IPS-18c (cell line): ENCODE data around the gene EMP2.
"Not testable (repeated sequence)": the region's sequence is repeated elsewhere in the genome, so short reads cannot be mapped to it uniquely, and the experiment has no call there.

Source experiments
- H3K4me3 ChIP-seq: 2 replicates; pipeline ENCODE4 v1.7.0; 2013; ENCODE audit warnings: low read depth, mild to moderate bottlenecking, low read length, moderate library complexity; ENCODE audit not compliant: insufficient read depth
- H3K9me3 ChIP-seq: one replicate; pipeline ENCODE4 v1.6.1; 2013; ENCODE audit warnings: mild to moderate bottlenecking, low read length, moderate library complexity; ENCODE audit not compliant: control insufficient read depth, insufficient read depth

EMP2 gene

GRCh38 chr16:10539236-10539635 is 41.2 kb downstream of the EMP2 start:
- no peak overlapping the region for H3K4me3 ChIP-seq
- no peaks in the 10 kb centered on the region for H3K9me3 ChIP-seq

GRCh38 chr16:10538583-10538982 is 41.8 kb downstream of the EMP2 start:
- no peak overlapping the region for H3K4me3 ChIP-seq
- no peaks in the 10 kb centered on the region for H3K9me3 ChIP-seq

GRCh38 chr16:10537946-10538345 is 42.5 kb downstream of the EMP2 start:
- no peak overlapping the region for H3K4me3 ChIP-seq
- no peaks in the 10 kb centered on the region for H3K9me3 ChIP-seq

GRCh38 chr16:10536814-10537389 is 43.5 kb downstream of the EMP2 start:
- H3K9me3 ChIP-seq, result no peaks in the 10 kb centered on the region
- H3K4me3 ChIP-seq, result no peak overlapping the region

GRCh38 chr16:10536328-10536727 is 44.1 kb downstream of the EMP2 start:
- H3K9me3 ChIP-seq, H3K4me3 ChIP-seq: not testable (repeated sequence)

- no peaks in the 10 kb centered on the region for H3K9me3 ChIP-seq
- no peak overlapping the region for H3K4me3 ChIP-seq
Measured at GRCh38 chr16:10535461-10535860, 44.9 kb downstream of the EMP2 start.

GRCh38 chr16:10534748-10535147 is 45.6 kb downstream of the EMP2 start:
- H3K9me3 ChIP-seq, result no peaks in the 10 kb centered on the region
- no peak overlapping the region for H3K4me3 ChIP-seq

- not testable (repeated sequence) for H3K9me3 ChIP-seq, H3K4me3 ChIP-seq
Measured at GRCh38 chr16:10533612-10534011, 46.8 kb downstream of the EMP2 start.

GRCh38 chr16:10531582-10531981 is 48.8 kb downstream of the EMP2 start:
- Histone ChIP-seq H3K4me3 (no peak overlapping the region), H3K9me3 (no peaks in the 10 kb centered on the region)

GRCh38 chr16:10530685-10531084 is 49.7 kb downstream of the EMP2 start:
- no peaks in the 10 kb centered on the region for H3K9me3 ChIP-seq

GRCh38 chr16:10529895-10530669 is 50.3 kb downstream of the EMP2 start:
- Histone ChIP-seq H3K9me3 (no peaks in the 10 kb centered on the region), H3K4me3 (no peak overlapping the region)

More at GRCh38 chr16:10530685-10531084, 49.7 kb downstream of the EMP2 start:
- H3K4me3 ChIP-seq, result no peak overlapping the region

- Histone ChIP-seq H3K9me3 (no peaks in the 10 kb centered on the region), H3K4me3 (no peak overlapping the region)
Measured at GRCh38 chr16:10528635-10529034, 51.8 kb downstream of the EMP2 start.

- H3K9me3 ChIP-seq, result no peaks in the 10 kb centered on the region
- H3K4me3 ChIP-seq, result no peak overlapping the region
Measured at GRCh38 chr16:10526962-10527361, 53.4 kb downstream of the EMP2 start.

GRCh38 chr16:10525214-10525825 is 55.1 kb downstream of the EMP2 start:
- H3K9me3 ChIP-seq, result no peaks in the 10 kb centered on the region

GRCh38 chr16:10522966-10523365 is 57.4 kb downstream of the EMP2 start:
- Histone ChIP-seq H3K4me3 (no peak overlapping the region), H3K9me3 (no peaks in the 10 kb centered on the region)

More at GRCh38 chr16:10525214-10525825, 55.1 kb downstream of the EMP2 start:
- no peak overlapping the region for H3K4me3 ChIP-seq

GRCh38 chr16:10521681-10522274 is 58.6 kb downstream of the EMP2 start:
- no peaks in the 10 kb centered on the region for H3K9me3 ChIP-seq
- H3K4me3 ChIP-seq, result no peak overlapping the region

GRCh38 chr16:10520869-10521578 is 59.4 kb downstream of the EMP2 start:
- Histone ChIP-seq H3K9me3 (no peaks in the 10 kb centered on the region), H3K4me3 (no peak overlapping the region)
